Smooth muscle cell (in vitro differentiated cells): ENCODE data around the gene TBC1D2B. TPM values are rescaled to one million over a fixed set of nuclear protein-coding genes. Genes with fewer than 3 reads are reported as not detected.

Experiments
- DNase-seq: peaks from one replicate; lab custom pipeline; 2025; ENCODE audit not compliant: unreplicated experiment; lab: John Stamatoyannopoulos, UW
- H2AFZ ChIP-seq: fragments of 200-600 bp; sonication (generic); 2 replicates; pipeline ENCODE4 v1.6.0; 2016; ENCODE audit warnings: antibody characterized with exemption, low read depth, mild to moderate bottlenecking
- H3F3A ChIP-seq: fragments of 200-600 bp; sonication (generic); 2 replicates; pipeline ENCODE4 v1.6.0; 2017; ENCODE audit warnings: antibody characterized with exemption, low read depth
- H3K27ac ChIP-seq: fragments of 200-600 bp; sonication (generic); 2 replicates; pipeline ENCODE4 v1.5.1; 2016; ENCODE audit warnings: low read depth, mild to moderate bottlenecking
- H3K27me3 ChIP-seq: fragments of 200-600 bp; sonication (generic); 2 replicates; pipeline ENCODE4 v1.6.1; 2016; ENCODE audit warnings: low read depth, mild to moderate bottlenecking
- H3K36me3 ChIP-seq: fragments of 200-600 bp; sonication (generic); 2 replicates; pipeline ENCODE4 v1.5.1; 2016; ENCODE audit warnings: low read depth
- H3K4me1 ChIP-seq: fragments of 200-600 bp; sonication (generic); 2 replicates; pipeline ENCODE4 v1.5.1; 2016; ENCODE audit warnings: low read depth
- H3K4me2 ChIP-seq: fragments of 200-600 bp; sonication (generic); 2 replicates; pipeline ENCODE4 v1.6.0; 2016; ENCODE audit warnings: mild to moderate bottlenecking
- H3K4me3 ChIP-seq: fragments of 200-600 bp; sonication (generic); 2 replicates; pipeline ENCODE4 v1.5.1; 2016; ENCODE audit warnings: mild to moderate bottlenecking
- H3K79me2 ChIP-seq: fragments of 200-600 bp; sonication (generic); 2 replicates; pipeline ENCODE4 v1.6.0; 2016; ENCODE audit warnings: low read depth, mild to moderate bottlenecking
- H3K9ac ChIP-seq: fragments of 200-600 bp; sonication (generic); 2 replicates; pipeline ENCODE4 v1.6.0; 2016; ENCODE audit warnings: low read depth
- H3K9me3 ChIP-seq: fragments of 200-600 bp; sonication (generic); replicated peaks from 2 replicates; pipeline ENCODE4 v1.5.1; 2016; ENCODE audit warnings: low read depth
- H4K20me1 ChIP-seq: fragments of 200-600 bp; sonication (generic); 2 replicates; pipeline ENCODE4 v1.6.0; 2016; ENCODE audit warnings: low read depth
- CTCF ChIP-seq: fragments of 200-600 bp; sonication (generic); IDR thresholded peaks from 2 replicates; pipeline ENCODE4 v1.5.1; 2017; ENCODE audit warnings: borderline replicate concordance, mild to moderate bottlenecking, antibody characterized with exemption; ENCODE audit not compliant: insufficient read depth, poor library complexity, severe bottlenecking
- WGBS: methylation state at CpG from one replicate; pipeline ENCODE4 v1.1.7; 2016; ENCODE audit warnings: low lambda C conversion rate; 5-methylcytosine and 5-hydroxymethylcytosine counted together
- polyA plus RNA-seq: library from polyadenylated mRNA; unstranded; fragments of >200 nt; fragmentation: Nextera tagmentation; extraction: Ambion mirVana; gene quantifications from 2 replicates; pipeline ENCODE4 v1.2.1, GENCODE V29; 2016
- total RNA-seq: library from RNA; depleted of rRNA; stranded (reverse); fragments of >200 nt; gene quantifications from 2 replicates; pipeline ENCODE4 v1.2.3, GENCODE V29; 2014

TBC1D2B gene
- total and polyA plus RNA-seq, 2 experiments from 2014 or later: 14.2 to 19.4 TPM

GRCh38 chr15:78044407-78045155, 32.9 kb downstream of the TBC1D2B start:
- Histone ChIP-seq H3K27ac (peak overlapping the region; percentile 32), H3K9me3 (no peaks in the 10 kb centered on the region), H3K36me3 (peaks cover 3% of the 10 kb centered on the region), H3K4me3 (no peak overlapping the region), H4K20me1 (peaks cover 67% of the 10 kb centered on the region), H3K79me2 (no peaks in the 10 kb centered on the region), H3K4me2 (no peak overlapping the region), H3F3A (peaks cover 10% of the 10 kb centered on the region), H3K27me3 (no peaks in the 10 kb centered on the region), H3K4me1 (peaks cover 13% of the 10 kb centered on the region), H2AFZ (no peak overlapping the region), H3K9ac (no peak overlapping the region)
- WGBS: 77% methylated on average over 5 of the region's 5 CpGs
- no peak for DNase-seq
- TF ChIP-seq CTCF: no peak

- Histone ChIP-seq H3F3A (no peaks in the 10 kb centered on the region), H3K4me3 (no peak overlapping the region), H3K79me2 (no peaks in the 10 kb centered on the region), H2AFZ (no peak overlapping the region), H3K9me3 (no peaks in the 10 kb centered on the region), H3K27ac (no peak overlapping the region), H3K9ac (no peak overlapping the region), H3K27me3 (no peaks in the 10 kb centered on the region), H4K20me1 (peaks cover 52% of the 10 kb centered on the region), H3K4me2 (no peak overlapping the region), H3K36me3 (peaks cover 3% of the 10 kb centered on the region), H3K4me1 (no peaks in the 10 kb centered on the region)
- WGBS: 88% methylated on average over 3 of the region's 3 CpGs
- no peak for DNase-seq
- TF ChIP-seq CTCF: no peak
Observed at GRCh38 chr15:78041946-78042345, 35.6 kb downstream of the TBC1D2B start.

- H2AFZ ChIP-seq: no peak overlapping the region
- peaks cover 47% of the 10 kb centered on the region for H4K20me1 ChIP-seq
- no peak overlapping the region for H3K4me3 ChIP-seq
- H3K4me2 ChIP-seq: no peak overlapping the region
- no peak overlapping the region for H3K27ac ChIP-seq
- H3K9me3 ChIP-seq: no peaks in the 10 kb centered on the region
- H3K36me3 ChIP-seq: peaks cover 3% of the 10 kb centered on the region
- no peaks in the 10 kb centered on the region for H3K79me2 ChIP-seq
- no peaks in the 10 kb centered on the region for H3F3A ChIP-seq
- no peak for DNase-seq
- H3K9ac ChIP-seq: no peak overlapping the region
- H3K4me1 ChIP-seq: no peaks in the 10 kb centered on the region
- WGBS: 95% methylated on average over 1 of the region's 1 CpG
- TF ChIP-seq CTCF: no peak
- no peaks in the 10 kb centered on the region for H3K27me3 ChIP-seq
Observed at GRCh38 chr15:78040653-78041244, 36.8 kb downstream of the TBC1D2B start.
